ENCODE data around the gene HOXD11. TPM values are rescaled to one million over a fixed set of nuclear protein-coding genes. Genes with fewer than 3 reads are reported as not detected.

The HOXD11 gene
- total and polyA plus RNA-seq, 2 of the 13 experiments (the other 11 are each of a cell fraction or from before 2014, with no cell fraction given), result not detected

GRCh38 chr2:176140513-176141317, 33.6 kb downstream of the HOXD11 start (continued):
- TF ChIP-seq ZBTB14 (CRISPR knock-in tag; IDR thresholded peaks at IDR 0.05), result no peak
- no peak for TF ChIP-seq NFIC (IDR thresholded peaks at IDR 0.05; ENCODE audit: low read length)
- peak; percentile 94 for TF ChIP-seq ZBTB38 (CRISPR knock-in tag; IDR thresholded peaks at IDR 0.05)
- peak; percentile 74 for TF ChIP-seq PHF8 (CRISPR knock-in tag; IDR thresholded peaks at IDR 0.05)
- TF ChIP-seq ZFP82 (CRISPR knock-in tag; IDR thresholded peaks at IDR 0.05; ENCODE audit: borderline replicate concordance), result no peak
- TF ChIP-seq CEBPB (IDR thresholded peaks at IDR 0.05; ENCODE audit: borderline replicate concordance, low read depth, low read length), result no peak
- TF ChIP-seq ZNF878 (CRISPR knock-in tag; IDR thresholded peaks at IDR 0.05), result no peak; the same call in 1 of the 2 replicates
- TF ChIP-seq NFE2L2 (IDR thresholded peaks at IDR 0.05; ENCODE audit: low read length), result no peak
- TF ChIP-seq CTCF (CRISPR knock-in tag; IDR thresholded peaks at IDR 0.05), result peak; percentile 99
- peak; percentile 85; the same call in 1 of the 2 replicates for TF ChIP-seq ZNF747 (CRISPR knock-in tag; IDR thresholded peaks at IDR 0.05; ENCODE audit: borderline replicate concordance)
- no peak; the same call in 1 of the 2 replicates for TF ChIP-seq ARID3A (IDR thresholded peaks at IDR 0.05; ENCODE audit: low read depth, low read length)
- peak; percentile 49 for TF ChIP-seq FOSL2 (CRISPR knock-in tag; IDR thresholded peaks at IDR 0.05)
- TF ChIP-seq AKNA (CRISPR knock-in tag; IDR thresholded peaks at IDR 0.05; ENCODE audit: borderline replicate concordance), result no peak
- peak; percentile 75; the same call in 1 of the 2 replicates for TF ChIP-seq ZNF674 (CRISPR knock-in tag; IDR thresholded peaks at IDR 0.05; ENCODE audit: low read depth)
- TF ChIP-seq KMT2B (CRISPR knock-in tag; IDR thresholded peaks at IDR 0.05), result no peak; the same call in 1 of the 2 replicates
- TF ChIP-seq ZNF574 (CRISPR knock-in tag; IDR thresholded peaks at IDR 0.05), result peak; percentile 70
